G401 (cell line): ENCODE measurements around the gene KCNB1. TPM values are rescaled to one million over a fixed set of nuclear protein-coding genes. Genes with fewer than 3 reads are reported as not detected.
"Not testable (repeated sequence)": the region's sequence is repeated elsewhere in the genome, so short reads cannot be mapped to it uniquely, and the experiment has no call there.

Experiments used
- DNase-seq: peaks from one replicate; pipeline ENCODE4 v3.0.0-alpha.2; 2015; ENCODE audit warnings: low spot score
- in situ Hi-C: cut with HindIII; loops from 2 replicates; pipeline ENCODE4 v1.10.0; 2016; ENCODE audit warnings: low sequenced_read_pairs, mixed read lengths
- total RNA-seq: library from RNA; depleted of rRNA; stranded (reverse); fragments of >200 nt; shearing (Covaris generic); gene quantifications from 2 replicates; pipeline ENCODE4 v1.2.3, GENCODE V29; 2014; rRNA removed

KCNB1 gene
- total RNA-seq, 1 experiment from 2014 or later = 0.14 TPM

DNA sequence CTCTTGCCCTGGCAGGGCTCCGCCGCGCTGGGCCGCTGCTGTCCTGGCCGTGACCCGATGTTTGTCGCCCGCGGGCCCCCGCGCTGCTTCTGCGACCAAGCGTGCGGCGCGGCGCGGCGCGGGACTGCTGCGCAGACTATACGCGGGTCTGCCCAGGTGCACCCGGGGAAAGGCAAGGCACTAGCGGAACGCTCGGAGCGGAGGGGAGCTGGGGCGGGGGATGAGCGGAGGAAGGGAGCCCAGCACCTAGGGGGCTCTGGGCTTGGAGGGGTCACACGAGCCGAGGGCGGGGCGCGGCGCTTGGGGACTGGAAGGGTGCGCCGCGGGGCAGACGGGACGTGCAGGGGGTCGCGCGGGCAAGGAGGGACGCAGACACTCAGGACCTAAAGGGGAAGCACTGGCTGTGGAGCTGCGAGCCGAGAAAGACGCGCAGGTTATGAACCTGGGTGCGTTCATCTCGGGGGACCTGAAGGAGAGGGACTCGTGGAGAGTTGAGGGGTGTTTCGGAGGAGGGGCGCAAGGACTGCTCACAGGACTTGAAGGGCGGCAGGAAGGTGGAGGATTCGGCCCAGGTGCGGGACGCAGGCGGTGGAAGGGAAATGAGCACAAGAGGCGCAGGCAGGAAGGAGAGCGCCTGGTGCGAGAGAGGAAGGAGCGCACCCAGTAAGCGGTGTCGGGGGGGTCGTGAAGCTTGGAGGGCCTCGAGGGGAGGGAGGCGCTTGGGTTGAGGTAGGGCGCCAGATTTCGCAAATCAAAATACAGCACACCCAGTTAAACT is 163.8 kb downstream of the KCNB1 start:
- in situ Hi-C loops = no loop called here
- DNase-seq = no peak

- in situ Hi-C loops = no loop called here
Measured at GRCh38 chr20:49318091-49318429, 164.4 kb downstream of the KCNB1 start.

DNA sequence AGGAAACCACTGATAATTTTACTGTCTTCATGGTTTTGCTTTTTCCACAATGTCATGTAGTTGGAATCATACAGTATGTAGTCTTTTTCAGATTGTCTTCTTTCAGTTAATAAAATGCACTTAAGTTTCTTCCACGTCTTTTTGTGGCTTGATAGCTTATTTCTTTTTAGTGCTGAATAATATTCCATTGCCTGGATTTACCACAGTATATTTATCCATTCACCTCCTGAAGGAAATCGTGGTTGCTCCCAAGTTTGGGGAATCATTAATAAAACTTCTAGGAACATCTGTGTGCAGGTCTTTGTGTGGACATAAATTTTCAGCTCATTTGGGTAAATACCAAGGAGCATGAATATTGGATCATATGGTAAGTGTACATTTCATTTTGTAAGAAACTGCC is 165.8 kb downstream of the KCNB1 start:
- in situ Hi-C loops = no loop called here
- DNase-seq = no peak

More at GRCh38 chr20:49318091-49318429, 164.4 kb downstream of the KCNB1 start:
- DNase-seq = no peak

GRCh38 chr20:49315580-49315979 is 166.9 kb downstream of the KCNB1 start:
- in situ Hi-C loops = no loop called here
- no peak for DNase-seq

DNA sequence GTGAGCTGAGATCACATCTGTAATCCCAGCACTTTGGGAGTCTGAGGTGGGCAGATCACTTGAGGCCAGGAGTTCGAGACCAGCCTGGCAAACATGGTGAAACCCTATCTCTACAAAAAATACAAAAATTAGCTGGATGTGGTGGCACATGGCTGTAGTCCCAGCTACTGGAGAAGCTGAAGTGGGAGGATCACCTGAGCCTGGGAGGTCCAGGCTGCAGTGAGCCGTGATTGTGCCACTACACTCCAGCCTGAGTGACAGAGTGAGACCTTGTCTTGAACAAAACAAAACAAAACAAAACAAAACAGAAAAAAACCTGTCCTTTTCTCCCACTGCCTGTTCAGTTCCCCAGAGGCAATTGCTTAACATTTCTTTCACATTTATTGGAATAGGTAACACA is 168.4 kb downstream of the KCNB1 start:
- in situ Hi-C loops = not testable (repeated sequence)

More for the DNA sequence above, 168.4 kb downstream of the KCNB1 start:
- not testable (repeated sequence) for DNase-seq

Other genes starting within 250 kb of the KCNB1 start
- gene ZNFX1, start 204.6 kb downstream of the KCNB1 start, total RNA-seq = 8.6 and 12.3 TPM in 2 replicates
- gene PTGIS, start 85.5 kb upstream of the KCNB1 start, total RNA-seq = 13.6 and 15.3 TPM in 2 replicates
- gene B4GALT5, start 231.2 kb upstream of the KCNB1 start, total RNA-seq = 25.5 and 38.4 TPM in 2 replicates